GM12878 (cell line): ENCODE data around the gene SLC25A52. TPM values are rescaled to one million over a fixed set of nuclear protein-coding genes. Genes with fewer than 3 reads are reported as not detected.

Experiments used
- ATAC-seq: fragments of 200-7000 bp; cut with Tn5 transposase; 3 replicates; pipeline ENCODE4 v1.9.1; 2020; ENCODE audit warnings: mild to moderate bottlenecking, moderate library complexity
- BruUV-seq: library from RNA; stranded (reverse); fragments of 400-500 nt; replicated peaks from 2 replicates; lab custom pipeline; 2021; lab: Mats Ljungman, UMichigan
- CTCF ChIA-PET: fragments of 300-600 bp; sonication (Branson Sonifier 250); formaldehyde crosslinking; extraction: SDS; loops from one replicate; lab custom pipeline; 2021; ENCODE audit warnings: inconsistent platforms; lab: Yijun Ruan, JAX
- POLR2A ChIA-PET: fragments of 350-600 bp; formaldehyde crosslinking; extraction: SDS; loops from one replicate; lab custom pipeline; 2021; ENCODE audit warnings: inconsistent platforms; lab: Charles Lee
- RAD21 ChIA-PET: fragments of 300-600 bp; sonication (Branson Sonifier 250); formaldehyde crosslinking; loops from one replicate; lab custom pipeline; 2023; ENCODE audit warnings: antibody characterized with exemption; ENCODE audit not compliant: unreplicated experiment; lab: Charles Lee
- SMC1A ChIA-PET: fragments of 300-600 bp; sonication (Branson Sonifier 250); formaldehyde crosslinking; loops from one replicate; lab custom pipeline; 2023; ENCODE audit not compliant: unreplicated experiment, uncharacterized antibody; lab: Charles Lee
- DNase-seq: peaks from one replicate; pipeline ENCODE4 v3.0.0-alpha.2; 2011; ENCODE audit warnings: low read depth, low spot score
- FAIRE-seq: peaks from 3 replicates; lab custom pipeline; 2011; peaks lifted over from hg19 to GRCh38; lab: Jason Lieb, UNC
- H2AFZ ChIP-seq: 2 replicates; pipeline ENCODE4 v1.6.0; 2011; ENCODE audit warnings: low read depth, low read length, control low read depth; ENCODE audit not compliant: control insufficient read depth
- H3K27ac ChIP-seq: 2 replicates; pipeline ENCODE4 v1.5.1; 2011; ENCODE audit warnings: control low read depth; ENCODE audit not compliant: control insufficient read depth, insufficient read depth
- H3K27me3 ChIP-seq, 2 experiments: replicated peaks in 1 of 2; 2 replicates each; pipeline versions ENCODE4 v1.6.0 to v1.6.1; 2011; ENCODE audit warnings: low read length in 1 of 2; ENCODE audit not compliant: control insufficient read depth in 2 of 2, insufficient read depth in 2 of 2
- H3K36me3 ChIP-seq, 2 experiments: 2 replicates each; pipeline ENCODE4 v1.5.1; 2011; ENCODE audit warnings: low read length in 1 of 2; ENCODE audit not compliant: control insufficient read depth in 2 of 2, insufficient read depth in 2 of 2
- H3K4me1 ChIP-seq: 2 replicates; pipeline ENCODE4 v1.6.1; 2011; ENCODE audit warnings: mild to moderate bottlenecking, low read length, moderate library complexity, mixed read lengths; ENCODE audit not compliant: control insufficient read depth, insufficient read depth
- H3K4me2 ChIP-seq: 2 replicates; pipeline ENCODE4 v1.6.0; 2011; ENCODE audit warnings: control low read depth; ENCODE audit not compliant: control insufficient read depth, insufficient read depth
- H3K4me3 ChIP-seq: fragments of 200-600 bp; sonication (generic); 2 replicates; pipeline ENCODE4 v1.5.1; 2016
- H3K79me2 ChIP-seq: 2 replicates; pipeline ENCODE4 v1.6.0; 2011; ENCODE audit warnings: low read length; ENCODE audit not compliant: control insufficient read depth, insufficient read depth
- H3K9ac ChIP-seq: 2 replicates; pipeline ENCODE4 v1.8.0; 2011; ENCODE audit warnings: low read length, control low read depth, mixed read lengths; ENCODE audit not compliant: control insufficient read depth, insufficient read depth
- H3K9me3 ChIP-seq: replicated peaks from 3 replicates; pipeline ENCODE4 v1.5.1; 2011; ENCODE audit warnings: mild to moderate bottlenecking, low read length; ENCODE audit not compliant: control insufficient read depth, insufficient read depth
- H4K20me1 ChIP-seq: 2 replicates; pipeline ENCODE4 v1.6.0; 2011; ENCODE audit not compliant: control insufficient read depth, insufficient read depth
- CHD4 ChIP-seq: fragments of 200-600 bp; sonication (generic); IDR thresholded peaks from 2 replicates; pipeline ENCODE4 v1.6.1; 2016; ENCODE audit warnings: mild to moderate bottlenecking
- CREB1 ChIP-seq: IDR thresholded peaks from 2 replicates; pipeline ENCODE4 v1.6.1; 2012; ENCODE audit warnings: low read depth, mild to moderate bottlenecking, inconsistent platforms
- CTCF ChIP-seq, 3 experiments: IDR thresholded peaks in 2 of 3; conservative IDR thresholded peaks in 1 of 3; 2 replicates each; pipeline ENCODE4 v1.5.1; 2011; ENCODE audit warnings: low read depth in 3 of 3, low read length in 3 of 3, mild to moderate bottlenecking in 3 of 3, control low read depth in 2 of 3, moderate library complexity in 2 of 3, inconsistent platforms in 1 of 3, mixed read lengths in 1 of 3; ENCODE audit not compliant: control insufficient read depth in 2 of 3, insufficient read depth in 1 of 3; ENCODE audit errors: extremely low read depth in 1 of 3
- FOXM1 ChIP-seq: IDR thresholded peaks from 2 replicates; pipeline ENCODE4 v1.6.1; 2012; ENCODE audit warnings: low read depth, mild to moderate bottlenecking, inconsistent platforms, low read length, moderate library complexity
- NFXL1 ChIP-seq: fragments of 450-650 bp; IDR thresholded peaks from 2 replicates; pipeline ENCODE4 v1.6.1; 2017; ENCODE audit warnings: antibody characterized with exemption, mild to moderate bottlenecking, borderline replicate concordance
- PAX8 ChIP-seq: fragments of 450-650 bp; IDR thresholded peaks from 2 replicates; pipeline ENCODE4 v1.6.1; 2017; ENCODE audit warnings: mild to moderate bottlenecking, moderate library complexity
- POU2F2 ChIP-seq: IDR thresholded peaks from 3 replicates; pipeline ENCODE4 v1.6.1; 2011; ENCODE audit warnings: low read depth, mild to moderate bottlenecking, low read length, borderline replicate concordance
- RELB ChIP-seq: fragments of 450-650 bp; IDR thresholded peaks from 2 replicates; pipeline ENCODE4 v1.6.1; 2017; ENCODE audit warnings: low read depth, mild to moderate bottlenecking, moderate library complexity
- SMC3 ChIP-seq: IDR thresholded peaks from 2 replicates; pipeline ENCODE4 v1.6.1; 2011; ENCODE audit warnings: low read length, improper control_type of control experiment, borderline replicate concordance
- TARDBP ChIP-seq: IDR thresholded peaks from 2 replicates; pipeline ENCODE4 v1.6.1; 2016; ENCODE audit warnings: borderline replicate concordance
- TCF12 ChIP-seq: IDR thresholded peaks from 2 replicates; pipeline ENCODE4 v1.6.1; 2011; ENCODE audit warnings: low read depth, mild to moderate bottlenecking, low read length
- TCF3 ChIP-seq: IDR thresholded peaks from 2 replicates; pipeline ENCODE4 v1.6.1; 2012; ENCODE audit warnings: low read depth, mild to moderate bottlenecking, low read length, borderline replicate concordance; ENCODE audit not compliant: insufficient read depth
- USF2 ChIP-seq: IDR thresholded peaks from 2 replicates; pipeline ENCODE4 v1.6.1; 2011; ENCODE audit warnings: low read depth, low read length, improper control_type of control experiment, borderline replicate concordance
- WGBS: methylation state at CpG from one replicate; pipeline ENCODE4 v1.1.6; 2016; ENCODE audit warnings: low lambda C conversion rate; ENCODE audit not compliant: insufficient replicate concordance, insufficient coverage; ENCODE audit errors: missing lambda C conversion rate; 5-methylcytosine and 5-hydroxymethylcytosine counted together
- in situ Hi-C: fragments of 300-500 bp; cut with MboI; formaldehyde crosslinking; loops from 9 replicates; pipeline ENCODE4 v1.14.3; 2018; ENCODE audit warnings: mixed read lengths
- intact Hi-C: fragments of 100-400 bp; cut with micrococcal nuclease; formaldehyde crosslinking; loops from one replicate; pipeline ENCODE4 v1.14.2; 2022; ENCODE audit not compliant: unreplicated experiment
- polyA plus RNA-seq, 11 experiments: library from polyadenylated mRNA; depleted of rRNA in 4 of 11; unstranded in 6 of 11; stranded (reverse) in 5 of 11; fragments of >200 nt; fragmentation: Nextera tagmentation in 4 of 11; fragmentation: Illumina TruSeq in 1 of 11; extraction: Ambion mirVana in 4 of 11; extraction: Trizol in 1 of 11; gene quantifications; 1 replicate in 1 of 11; 2 replicates in 10 of 11; pipeline versions ENCODE4 v1.2.1 to v1.2.3, GENCODE V29; 2011 to 2016; ENCODE audit warnings: inconsistent platforms in 2 of 11, missing spikeins in 2 of 11, low read depth in 1 of 11
- total RNA-seq, 4 experiments: library from RNA; depleted of rRNA in 3 of 4; stranded (reverse); fragments of >200 nt in 3 of 4; fragmentation: Illumina TruSeq in 1 of 4; extraction: Trizol in 1 of 4; gene quantifications; 2 replicates each; pipeline versions ENCODE4 v1.2.1 to v1.2.3, GENCODE V29; 2013 to 2021

SLC25A52 gene
- total and polyA plus RNA-seq, 10 of the 15 experiments (the other 5 are each of a cell fraction or from before 2014, with no cell fraction given), result not detected

GRCh38 chr18:31740180-31740579 is 20.5 kb downstream of the SLC25A52 start:
- Histone ChIP-seq H3K27me3 (no peaks in the 10 kb centered on the region), H3K79me2 (no peaks in the 10 kb centered on the region), H3K9ac (no peak overlapping the region), H3K9me3 (no peaks in the 10 kb centered on the region; the same call in 1 of the 3 replicates), H2AFZ (no peak overlapping the region; the same call in 1 of the 2 replicates), H3K4me3 (no peak overlapping the region), H3K4me2 (no peak overlapping the region)
- no peak for DNase-seq
- POLR2A ChIA-PET, result no interaction called here
- no peak for FAIRE-seq
- intact Hi-C loops, result loop anchor here (2.0 to 5.0 kb wide), 3 partner anchors 53 to 237 kb away; no protein-coding TSS in a partner anchor
- ATAC-seq, result no peak
- WGBS, result 49% methylated on average over 9 of the region's 9 CpGs
- in situ Hi-C loops, result loop anchor here (5.0 kb wide), 1 partner anchor 82 kb away; no protein-coding TSS in a partner anchor
- TF ChIP-seq SMC3 (no peak), POU2F2 (peak; percentile 52; the same call in 1 of the 3 replicates)
- TF ChIP-seq, all 136 proteins: peak for 1
- Histone ChIP-seq H4K20me1 (no peaks in the 10 kb centered on the region), H3K36me3 (no peaks in the 10 kb centered on the region), H3K4me1 (no peaks in the 10 kb centered on the region), H3K27ac (no peak overlapping the region)
- ChIA-PET CTCF (no interaction called here), RAD21 (no interaction called here), SMC1A (no interaction called here)
- BruUV-seq, result no TSS peak

GRCh38 chr18:31739651-31740050 is 21.0 kb downstream of the SLC25A52 start:
- no peak overlapping the region for H3K4me2 ChIP-seq
- no peaks in the 10 kb centered on the region; the same call in 1 of the 3 replicates for H3K9me3 ChIP-seq
- no peak overlapping the region for H3K4me3 ChIP-seq
- no peaks in the 10 kb centered on the region for H4K20me1 ChIP-seq
- FAIRE-seq (no peak), DNase-seq (no peak), ATAC-seq (no peak)
- ChIA-PET POLR2A (no interaction called here), RAD21 (no interaction called here), SMC1A (interaction anchor here (4.5 kb wide), 1 partner anchor 81 kb away, joined by 29 read pairs; no protein-coding TSS in a partner anchor), CTCF (interaction anchor here (1.5 to 3.0 kb wide), 3 partner anchors 14 to 184 kb away, joined by 5 to 31 read pairs (median 11); no protein-coding TSS in a partner anchor)
- intact Hi-C loops (loop anchor here (2.0 to 5.0 kb wide), 3 partner anchors 53 to 238 kb away; no protein-coding TSS in a partner anchor), in situ Hi-C loops (loop anchor here (5.0 kb wide), 1 partner anchor 83 kb away; no protein-coding TSS in a partner anchor)
- H3K27ac ChIP-seq, result no peak overlapping the region
- no peaks in the 10 kb centered on the region for H3K36me3 ChIP-seq
- H3K9ac ChIP-seq, result no peak overlapping the region
- BruUV-seq, result no TSS peak
- H2AFZ ChIP-seq, result no peak overlapping the region
- WGBS, result 70% methylated on average over 3 of the region's 3 CpGs
- H3K4me1 ChIP-seq, result no peaks in the 10 kb centered on the region
- H3K27me3 ChIP-seq, result no peaks in the 10 kb centered on the region
- H3K79me2 ChIP-seq, result no peaks in the 10 kb centered on the region
- no peak for TF ChIP-seq CREB1
- no peak for TF ChIP-seq CHD4
- no peak for TF ChIP-seq CTCF (IDR thresholded peaks at IDR 0.05 in 2 of 3, conservative IDR thresholded peaks at IDR 0.05 in 1 of 3; ENCODE audit: control insufficient read depth in 2 of 3, extremely low read depth in 1 of 3, insufficient read depth in 1 of 3, low read depth in 3 of 3, low read length in 3 of 3)
- TF ChIP-seq FOXM1, result no peak
- no peak for TF ChIP-seq PAX8
- no peak for TF ChIP-seq USF2
- no peak for TF ChIP-seq NFXL1
- no peak for TF ChIP-seq TCF12
- TF ChIP-seq POU2F2, result no peak
- no peak for TF ChIP-seq RELB
- no peak for TF ChIP-seq TCF3
- TF ChIP-seq TARDBP, result no peak
